NCI-H1048 (cell line): Measurements from ENCODE around the gene CPSF7.
"Not testable (repeated sequence)": the region's sequence is repeated elsewhere in the genome, so short reads cannot be mapped to it uniquely, and the experiment has no call there.

ENCODE experiments used
- DNase-seq: peaks from one replicate; lab custom pipeline; 2025; lab: John Stamatoyannopoulos, UW

Gene CPSF7

GRCh38 chr11:61384271-61385242 is 45.2 kb downstream of the CPSF7 start:
- no peak for DNase-seq

- not testable (repeated sequence) for DNase-seq
Measured at GRCh38 chr11:61383859-61384258, 45.9 kb downstream of the CPSF7 start.

GRCh38 chr11:61380884-61381283 is 48.9 kb downstream of the CPSF7 start:
- no peak for DNase-seq

GRCh38 chr11:61378713-61379313 is 51.0 kb downstream of the CPSF7 start:
- DNase-seq, result no peak

GRCh38 chr11:61377461-61378160 is 52.2 kb downstream of the CPSF7 start:
- no peak for DNase-seq

- no peak for DNase-seq
Measured at GRCh38 chr11:61375761-61376108, 54.0 kb downstream of the CPSF7 start.

- no peak for DNase-seq
Measured at GRCh38 chr11:61372659-61373420, 56.9 kb downstream of the CPSF7 start.

GRCh38 chr11:61370349-61371005 is 59.3 kb downstream of the CPSF7 start:
- no peak for DNase-seq

GRCh38 chr11:61369372-61370348 is 60.1 kb downstream of the CPSF7 start:
- DNase-seq, result no peak

GRCh38 chr11:61368646-61369045 is 61.1 kb downstream of the CPSF7 start:
- DNase-seq, result no peak

- DNase-seq, result no peak
Measured at GRCh38 chr11:61367406-61367805, 62.4 kb downstream of the CPSF7 start.

- DNase-seq, result no peak
Measured at GRCh38 chr11:61364012-61364675, 65.6 kb downstream of the CPSF7 start.

- DNase-seq, result no peak
Measured at GRCh38 chr11:61362542-61362875, 67.3 kb downstream of the CPSF7 start.

- DNase-seq, result peak; percentile 89
Measured at GRCh38 chr11:61361741-61362541, 67.8 kb downstream of the CPSF7 start, which contains the start of the genes CYB561A3 and TMEM138. Gene CYB561A3, minus strand, starts transcription at chr11:61361882. Its CDS starts 5,169 bp downstream, at chr11:61356713. Gene TMEM138, plus strand, starts transcription at chr11:61362374. Its CDS starts 2,017 bp downstream, at chr11:61364391.

GRCh38 chr11:61361237-61361740 is 68.5 kb downstream of the CPSF7 start:
- no peak for DNase-seq

GRCh38 chr11:61359516-61359915 is 70.3 kb downstream of the CPSF7 start:
- DNase-seq, result no peak

- no peak for DNase-seq
Measured at GRCh38 chr11:61358566-61358965, 71.2 kb downstream of the CPSF7 start.

- DNase-seq, result no peak
Measured at GRCh38 chr11:61357894-61358239, 71.9 kb downstream of the CPSF7 start.
